Measurements from ENCODE around the gene CEACAM6. TPM values are rescaled to one million over a fixed set of nuclear protein-coding genes. Genes with fewer than 3 reads are reported as not detected.

Gene CEACAM6
- total RNA-seq, 4 donors from 2014 or later: 0.53 TPM; not detected in 3

- no peaks in the 10 kb centered on the region for H3K4me1 ChIP-seq
- TF ChIP-seq POLR2A (IDR thresholded peaks at IDR 0.05) (no peak), CTCF (IDR thresholded peaks at IDR 0.05 in 4 of 5, conservative IDR thresholded peaks at IDR 0.05 in 1 of 5) (no peak)
- DNase-seq (no peak), ATAC-seq (no peak)
- no peaks in the 10 kb centered on the region for H3K9me3 ChIP-seq
- H3K27ac ChIP-seq: no peak overlapping the region
- H3K27me3 ChIP-seq: no peaks in the 10 kb centered on the region
- H3K4me3 ChIP-seq: no peak overlapping the region
- no peaks in the 10 kb centered on the region for H3K36me3 ChIP-seq
- intact Hi-C loops (cut with DNase I; ENCODE audit: low total_unique reads) (no loop called here), in situ Hi-C loops (cut with MboI; ENCODE audit: low sequenced_read_pairs in 4 of 4) (no loop called here)
Observed at GRCh38 chr19:41796901-41797300, 41.6 kb downstream of the CEACAM6 start.

- H3K27me3 ChIP-seq: no peaks in the 10 kb centered on the region
- ATAC-seq (no peak), DNase-seq (no peak)
- H3K9me3 ChIP-seq: no peaks in the 10 kb centered on the region
- H3K4me3 ChIP-seq: no peak overlapping the region
- H3K27ac ChIP-seq: no peak overlapping the region
- TF ChIP-seq CTCF (IDR thresholded peaks at IDR 0.05 in 4 of 5, conservative IDR thresholded peaks at IDR 0.05 in 1 of 5) (no peak), POLR2A (IDR thresholded peaks at IDR 0.05) (no peak)
- in situ Hi-C loops (cut with MboI; ENCODE audit: low sequenced_read_pairs in 4 of 4): no loop called here
- no peaks in the 10 kb centered on the region for H3K4me1 ChIP-seq
- intact Hi-C loops (cut with DNase I; ENCODE audit: low total_unique reads): no loop called here
- H3K36me3 ChIP-seq: no peaks in the 10 kb centered on the region
Observed at GRCh38 chr19:41799444-41800000, 44.2 kb downstream of the CEACAM6 start.

DNA sequence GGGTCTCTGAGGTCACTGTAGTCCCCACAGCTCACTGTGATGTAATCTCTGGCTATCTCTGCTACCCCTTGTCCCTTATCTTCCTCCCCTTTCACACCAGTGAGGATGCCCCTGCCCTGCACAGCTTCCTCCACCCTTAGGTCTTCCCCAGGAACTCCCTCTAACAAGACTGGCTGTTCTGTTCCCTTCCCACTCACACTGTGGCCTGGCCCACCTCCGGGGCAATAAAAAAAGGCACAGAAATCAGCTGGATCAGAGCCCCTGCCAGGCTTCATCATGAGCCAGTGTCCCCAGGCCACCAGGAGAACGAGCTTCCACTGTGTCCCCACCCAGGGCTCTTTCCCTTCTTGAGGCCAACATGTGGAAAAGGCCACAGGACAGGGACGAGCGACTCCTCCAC, 45.7 kb downstream of the CEACAM6 start:
- no peak for ATAC-seq
- Histone ChIP-seq H3K4me1 (no peaks in the 10 kb centered on the region), H3K27me3 (no peaks in the 10 kb centered on the region), H3K36me3 (no peaks in the 10 kb centered on the region), H3K27ac (no peak overlapping the region), H3K9me3 (no peaks in the 10 kb centered on the region), H3K4me3 (no peak overlapping the region)
- in situ Hi-C loops (cut with MboI; ENCODE audit: low sequenced_read_pairs in 4 of 4): no loop called here
- DNase-seq: no peak
- intact Hi-C loops (cut with DNase I; ENCODE audit: low total_unique reads): no loop called here
- TF ChIP-seq CTCF (IDR thresholded peaks at IDR 0.05 in 4 of 5, conservative IDR thresholded peaks at IDR 0.05 in 1 of 5) (no peak), POLR2A (IDR thresholded peaks at IDR 0.05) (no peak)

DNA sequence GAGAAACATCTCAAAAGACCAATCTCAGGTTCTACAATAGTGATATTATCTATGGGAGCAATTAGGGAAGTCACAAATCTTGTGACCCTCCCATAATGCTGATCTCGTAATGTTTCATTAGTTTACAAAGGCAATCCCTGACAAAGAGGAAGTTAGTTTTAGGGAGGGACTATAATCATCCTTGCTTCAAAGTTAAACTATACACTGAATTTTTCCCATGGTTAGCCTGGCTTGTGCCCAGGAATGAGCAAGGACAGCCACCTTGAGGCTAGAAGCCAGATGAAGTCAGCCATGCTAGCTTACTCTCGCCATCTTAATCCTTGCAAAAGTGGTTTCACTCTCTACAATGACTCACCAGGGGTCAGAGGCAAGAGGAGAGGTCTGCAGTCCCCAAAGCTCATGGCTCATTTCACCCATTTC, 46.5 kb downstream of the CEACAM6 start:
- Histone ChIP-seq H3K36me3 (no peaks in the 10 kb centered on the region), H3K4me1 (no peaks in the 10 kb centered on the region), H3K27me3 (no peaks in the 10 kb centered on the region), H3K9me3 (no peaks in the 10 kb centered on the region), H3K4me3 (no peak overlapping the region), H3K27ac (no peak overlapping the region)
- intact Hi-C loops (cut with DNase I; ENCODE audit: low total_unique reads) (no loop called here), in situ Hi-C loops (cut with MboI; ENCODE audit: low sequenced_read_pairs in 4 of 4) (no loop called here)
- no peak for TF ChIP-seq POLR2A (IDR thresholded peaks at IDR 0.05)
- TF ChIP-seq CTCF (IDR thresholded peaks at IDR 0.05 in 4 of 5, conservative IDR thresholded peaks at IDR 0.05 in 1 of 5): no peak
- DNase-seq (no peak), ATAC-seq (no peak)

GRCh38 chr19:41802770-41803169, 47.4 kb downstream of the CEACAM6 start:
- in situ Hi-C loops (cut with MboI; ENCODE audit: low sequenced_read_pairs in 4 of 4): no loop called here
- H3K9me3 ChIP-seq: no peaks in the 10 kb centered on the region
- H3K27me3 ChIP-seq: no peaks in the 10 kb centered on the region
- ATAC-seq: no peak
- no peak for DNase-seq
- H3K4me1 ChIP-seq: no peaks in the 10 kb centered on the region
- no peak overlapping the region for H3K4me3 ChIP-seq
- TF ChIP-seq CTCF (IDR thresholded peaks at IDR 0.05 in 4 of 5, conservative IDR thresholded peaks at IDR 0.05 in 1 of 5): no peak
- TF ChIP-seq POLR2A (IDR thresholded peaks at IDR 0.05): no peak
- H3K27ac ChIP-seq: no peak overlapping the region
- no peaks in the 10 kb centered on the region for H3K36me3 ChIP-seq
- intact Hi-C loops (cut with DNase I; ENCODE audit: low total_unique reads): no loop called here
